ENCODE measurements around the gene FOXP2. TPM values are rescaled to one million over a fixed set of nuclear protein-coding genes. Genes with fewer than 3 reads are reported as not detected.
"Not testable (repeated sequence)": the region's sequence is repeated elsewhere in the genome, so short reads cannot be mapped to it uniquely, and the experiment has no call there.

FOXP2 gene
- total and polyA plus RNA-seq, 10 of the 15 experiments (the other 5 are each of a cell fraction or from before 2014, with no cell fraction given): 0.99 to 2.5 (median 1.8) TPM

DNA sequence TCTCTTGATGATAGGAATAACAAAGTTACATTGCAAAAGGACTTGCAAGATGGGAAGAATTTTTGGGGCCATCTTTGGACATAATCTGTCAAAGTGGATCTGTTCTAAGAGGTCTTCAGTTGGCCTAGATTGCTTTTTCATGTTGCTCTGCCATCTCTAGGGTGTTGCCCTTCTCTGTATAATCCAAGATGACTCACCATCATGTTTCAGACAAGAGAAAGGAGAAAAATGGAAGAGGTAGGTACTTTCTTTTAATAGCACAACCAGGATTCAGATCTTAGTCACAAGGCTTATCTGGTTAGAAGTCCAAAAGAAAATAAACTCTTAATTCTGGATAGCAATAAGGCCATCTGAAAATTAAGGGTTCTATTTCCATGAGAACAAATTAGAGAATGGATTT lies 38.7 kb upstream of the FOXP2 start:
- ATAC-seq: no peak
- no peak overlapping the region for H3K27ac ChIP-seq (ENCODE audit: control insufficient read depth, insufficient read depth)
- H3K27me3 ChIP-seq (replicated peaks in 1 of 2; ENCODE audit: control insufficient read depth in 2 of 2, insufficient read depth in 2 of 2, low read length in 1 of 2): no peaks in the 10 kb centered on the region
- no peaks in the 10 kb centered on the region for H3K79me2 ChIP-seq (ENCODE audit: control insufficient read depth, insufficient read depth, low read length)
- H3K4me3 ChIP-seq: no peak overlapping the region
- CTCF ChIA-PET: no interaction called here
- in situ Hi-C loops (cut with MboI): no loop called here
- H3K36me3 ChIP-seq (ENCODE audit: control insufficient read depth in 2 of 2, insufficient read depth in 2 of 2, low read length in 1 of 2): no peaks in the 10 kb centered on the region
- SMC1A ChIA-PET (ENCODE audit: uncharacterized antibody, unreplicated experiment): no interaction called here
- no peak overlapping the region for H2AFZ ChIP-seq (ENCODE audit: control insufficient read depth, low read depth, low read length)
- H3K4me2 ChIP-seq (ENCODE audit: control insufficient read depth, insufficient read depth): no peak overlapping the region
- no peak for TF ChIP-seq IKZF2 (IDR thresholded peaks at IDR 0.05)
- TF ChIP-seq SUPT20H (IDR thresholded peaks at IDR 0.05; ENCODE audit: borderline replicate concordance, control insufficient read depth, low read depth, low read length): no peak
- POLR2A ChIA-PET: no interaction called here
- DNase-seq (ENCODE audit: low read depth, low spot score): no peak
- H3K4me1 ChIP-seq (ENCODE audit: control insufficient read depth, insufficient read depth, low read length): no peaks in the 10 kb centered on the region
- RAD21 ChIA-PET (ENCODE audit: unreplicated experiment): no interaction called here
- intact Hi-C loops (cut with micrococcal nuclease; ENCODE audit: unreplicated experiment): no loop called here
- H3K9ac ChIP-seq (ENCODE audit: control insufficient read depth, insufficient read depth, low read length): no peak overlapping the region
- BruUV-seq (replicated peaks): no TSS peak
- no peak for FAIRE-seq
- H3K9me3 ChIP-seq (replicated peaks; ENCODE audit: control insufficient read depth, insufficient read depth, low read length): no peaks in the 10 kb centered on the region
- no peaks in the 10 kb centered on the region for H4K20me1 ChIP-seq (ENCODE audit: control insufficient read depth, insufficient read depth)

DNA sequence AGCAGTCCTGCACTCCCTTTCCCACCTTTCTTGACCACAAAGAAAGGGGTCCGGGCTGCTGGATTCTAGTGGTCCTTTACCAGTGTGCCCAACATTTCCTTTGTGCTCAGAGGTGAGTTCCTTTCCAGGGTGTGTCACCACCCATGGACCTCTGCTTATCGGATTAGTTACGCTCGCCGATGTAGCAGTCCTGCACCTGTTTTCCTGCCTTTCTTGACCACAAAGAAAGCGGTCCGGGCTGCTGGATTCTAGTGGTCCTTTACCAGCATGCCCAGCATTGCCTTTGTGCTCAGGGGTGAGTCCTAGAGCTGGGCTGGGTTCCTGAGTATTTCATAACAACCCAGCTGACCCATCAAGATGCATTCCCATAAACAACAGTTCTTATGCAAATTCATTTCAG lies 30.7 kb upstream of the FOXP2 start:
- BruUV-seq (replicated peaks); H3K9ac ChIP-seq (ENCODE audit: control insufficient read depth, insufficient read depth, low read length); ATAC-seq; H3K4me2 ChIP-seq (ENCODE audit: control insufficient read depth, insufficient read depth); H4K20me1 ChIP-seq (ENCODE audit: control insufficient read depth, insufficient read depth); FAIRE-seq; H3K4me1 ChIP-seq (ENCODE audit: control insufficient read depth, insufficient read depth, low read length); H2AFZ ChIP-seq (ENCODE audit: control insufficient read depth, low read depth, low read length); H3K79me2 ChIP-seq (ENCODE audit: control insufficient read depth, insufficient read depth, low read length); intact Hi-C loops (cut with micrococcal nuclease; ENCODE audit: unreplicated experiment); H3K36me3 ChIP-seq (ENCODE audit: control insufficient read depth in 2 of 2, insufficient read depth in 2 of 2, low read length in 1 of 2); in situ Hi-C loops (cut with MboI); RAD21 ChIA-PET (ENCODE audit: unreplicated experiment); H3K4me3 ChIP-seq; H3K9me3 ChIP-seq (replicated peaks; ENCODE audit: control insufficient read depth, insufficient read depth, low read length); CTCF ChIA-PET; SMC1A ChIA-PET (ENCODE audit: uncharacterized antibody, unreplicated experiment); POLR2A ChIA-PET; H3K27me3 ChIP-seq (replicated peaks in 1 of 2; ENCODE audit: control insufficient read depth in 2 of 2, insufficient read depth in 2 of 2, low read length in 1 of 2); H3K27ac ChIP-seq (ENCODE audit: control insufficient read depth, insufficient read depth); DNase-seq (ENCODE audit: low read depth, low spot score): not testable (repeated sequence)
- 47% methylated on average over 7 of the region's 7 CpGs for WGBS (ENCODE audit: insufficient coverage, insufficient replicate concordance, low lambda C conversion rate, missing lambda C conversion rate)

DNA sequence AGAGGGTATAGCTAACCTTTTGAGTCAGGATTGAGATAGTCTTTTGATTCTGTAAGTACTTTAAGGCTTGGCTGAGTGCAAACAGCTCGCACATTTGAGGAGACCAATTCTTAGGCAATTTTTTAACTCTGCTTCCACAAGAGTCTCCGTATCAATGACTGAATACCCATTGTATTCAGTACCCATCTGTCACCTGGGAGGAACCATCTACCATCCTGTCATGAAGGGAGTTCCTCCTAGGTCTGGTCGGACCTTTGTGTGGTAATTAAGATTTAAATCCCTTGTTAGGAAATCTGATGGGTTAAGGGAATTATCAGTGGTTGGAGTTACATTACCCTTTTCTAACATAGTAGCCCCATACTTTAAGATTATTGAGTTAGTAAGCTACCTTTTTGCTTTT lies 30.3 kb upstream of the FOXP2 start:
- WGBS (ENCODE audit: insufficient coverage, insufficient replicate concordance, low lambda C conversion rate, missing lambda C conversion rate): 22% methylated on average over 3 of the region's 3 CpGs
- CTCF ChIA-PET: not testable (repeated sequence)

More for the DNA sequence above, 30.3 kb upstream of the FOXP2 start:
- intact Hi-C loops (cut with micrococcal nuclease; ENCODE audit: unreplicated experiment); H3K4me2 ChIP-seq (ENCODE audit: control insufficient read depth, insufficient read depth); H3K79me2 ChIP-seq (ENCODE audit: control insufficient read depth, insufficient read depth, low read length); FAIRE-seq; H2AFZ ChIP-seq (ENCODE audit: control insufficient read depth, low read depth, low read length); H3K36me3 ChIP-seq (ENCODE audit: control insufficient read depth in 2 of 2, insufficient read depth in 2 of 2, low read length in 1 of 2); ATAC-seq; RAD21 ChIA-PET (ENCODE audit: unreplicated experiment); H4K20me1 ChIP-seq (ENCODE audit: control insufficient read depth, insufficient read depth); H3K27ac ChIP-seq (ENCODE audit: control insufficient read depth, insufficient read depth); DNase-seq (ENCODE audit: low read depth, low spot score); H3K9ac ChIP-seq (ENCODE audit: control insufficient read depth, insufficient read depth, low read length); H3K27me3 ChIP-seq (replicated peaks in 1 of 2; ENCODE audit: control insufficient read depth in 2 of 2, insufficient read depth in 2 of 2, low read length in 1 of 2); POLR2A ChIA-PET; H3K9me3 ChIP-seq (replicated peaks; ENCODE audit: control insufficient read depth, insufficient read depth, low read length); SMC1A ChIA-PET (ENCODE audit: uncharacterized antibody, unreplicated experiment); H3K4me1 ChIP-seq (ENCODE audit: control insufficient read depth, insufficient read depth, low read length); H3K4me3 ChIP-seq; BruUV-seq (replicated peaks); in situ Hi-C loops (cut with MboI): not testable (repeated sequence)

All from GM12878 (cell line).